Activated T-cell treated with anti-CD3 and anti-CD28 coated beads, Interleukin-2, amount 50 U/mL, for 4 hours (primary cell): Measurements from ENCODE around the gene RIC1. TPM values are rescaled to one million over a fixed set of nuclear protein-coding genes. Genes with fewer than 3 reads are reported as not detected.
"Not testable (repeated sequence)": the region's sequence is repeated elsewhere in the genome, so short reads cannot be mapped to it uniquely, and the experiment has no call there.

Source experiments
- ATAC-seq, 2 donors: fragments of 200-7000 bp; cut with Tn5 transposase; one replicate each; pipeline ENCODE4 v1.10.0; 2021
- DNase-seq: peaks from one replicate; pipeline ENCODE4 v3.0.0-alpha.2; 2020
- H3K27me3 Mint-ChIP-seq: one replicate; pipeline ENCODE4 v1.8.0; 2021; ENCODE audit warnings: low read depth, mixed read lengths
- H3K36me3 Mint-ChIP-seq: one replicate; pipeline ENCODE4 v1.8.0; 2022; ENCODE audit warnings: mixed read lengths; ENCODE audit not compliant: insufficient read depth
- H3K4me1 Mint-ChIP-seq: one replicate; pipeline ENCODE4 v1.8.0; 2021; ENCODE audit warnings: low read depth, mixed read lengths
- H3K4me3 Mint-ChIP-seq: one replicate; pipeline ENCODE4 v1.8.0; 2021; ENCODE audit warnings: mild to moderate bottlenecking, moderate library complexity, mixed read lengths
- H3K9me3 Mint-ChIP-seq: one replicate; pipeline ENCODE4 v1.8.0; 2021; ENCODE audit warnings: mixed read lengths
- total RNA-seq, 3 donors: library from RNA; stranded (reverse); gene quantifications; one replicate each; pipeline ENCODE4 v1.2.1, GENCODE V29; 2021

Gene RIC1
- total RNA-seq, 3 donors from 2014 or later = 10.5 to 11.2 (median 10.8) TPM

DNA sequence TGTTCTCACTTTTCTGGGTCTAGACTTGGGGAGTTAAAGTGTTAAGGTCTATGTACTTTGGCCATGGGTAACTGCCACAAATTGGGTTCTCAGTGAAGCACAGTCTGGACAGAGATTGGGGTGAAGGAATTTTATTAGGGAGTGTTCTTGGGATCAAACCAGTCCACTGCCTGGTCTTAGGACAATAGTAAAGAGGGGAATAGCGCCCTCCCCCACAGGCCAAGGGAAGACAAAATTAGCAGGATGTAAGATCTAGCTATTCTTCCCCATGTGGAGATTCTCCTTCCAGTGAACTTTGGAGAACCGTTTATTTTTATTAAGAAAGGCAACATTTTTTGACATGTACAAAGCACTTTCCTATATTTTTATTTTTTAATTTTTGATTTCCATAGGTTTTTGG, 18.4 kb upstream of the RIC1 start:
- H3K36me3 Mint-ChIP-seq = no peaks in the 10 kb centered on the region
- no peaks in the 10 kb centered on the region for H3K9me3 Mint-ChIP-seq
- H3K4me3 Mint-ChIP-seq = no peak overlapping the region
- ATAC-seq = no peak
- DNase-seq = no peak
- H3K27me3 Mint-ChIP-seq = no peaks in the 10 kb centered on the region
- H3K4me1 Mint-ChIP-seq = peaks cover 20% of the 10 kb centered on the region

GRCh38 chr9:5611321-5612184, 17.4 kb upstream of the RIC1 start:
- Mint-ChIP-seq H3K27me3 (no peaks in the 10 kb centered on the region), H3K36me3 (no peaks in the 10 kb centered on the region), H3K4me3 (no peak overlapping the region), H3K9me3 (no peaks in the 10 kb centered on the region), H3K4me1 (peaks cover 25% of the 10 kb centered on the region)
- ATAC-seq (no peak), DNase-seq (no peak)

- ATAC-seq = no peak
- H3K9me3 Mint-ChIP-seq = no peaks in the 10 kb centered on the region
These were observed 16.7 kb upstream of the RIC1 start for GRCh38 chr9:5612185-5612530.

DNA sequence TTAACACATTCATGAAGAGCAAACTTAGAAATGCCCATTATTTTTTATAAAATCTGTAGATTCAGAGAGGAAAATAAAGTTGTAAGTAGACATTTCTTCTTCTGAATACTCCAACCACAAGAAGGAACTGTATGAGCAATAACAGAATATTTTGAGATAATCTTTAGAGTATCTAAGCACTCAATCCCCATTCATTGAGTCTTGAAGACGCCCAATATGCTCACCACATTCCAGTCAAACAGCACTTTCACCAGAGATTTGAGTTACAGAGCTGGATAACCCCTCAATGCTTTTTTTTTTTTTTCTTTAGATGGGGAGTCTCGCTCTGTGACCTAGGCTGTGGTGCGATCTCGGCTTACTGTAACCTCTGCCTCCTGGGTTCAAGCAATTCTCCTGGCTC, 14.7 kb upstream of the RIC1 start:
- ATAC-seq = peak in 1 of 2 donors; percentile 46
- Mint-ChIP-seq H3K9me3 (no peaks in the 10 kb centered on the region), H3K27me3 (no peaks in the 10 kb centered on the region)

More at GRCh38 chr9:5612185-5612530, 16.7 kb upstream of the RIC1 start:
- Mint-ChIP-seq H3K4me1 (peaks cover 26% of the 10 kb centered on the region), H3K4me3 (no peak overlapping the region), H3K36me3 (no peaks in the 10 kb centered on the region), H3K27me3 (no peaks in the 10 kb centered on the region)
- no peak for DNase-seq

GRCh38 chr9:5614985-5615384, 13.9 kb upstream of the RIC1 start:
- no peak for ATAC-seq
- Mint-ChIP-seq H3K9me3 (no peaks in the 10 kb centered on the region), H3K27me3 (no peaks in the 10 kb centered on the region), H3K4me3 (no peak overlapping the region), H3K4me1 (peaks cover 27% of the 10 kb centered on the region), H3K36me3 (no peaks in the 10 kb centered on the region)
- DNase-seq = no peak

More for the DNA sequence above, 14.7 kb upstream of the RIC1 start:
- H3K4me1 Mint-ChIP-seq = peaks cover 26% of the 10 kb centered on the region
- no peaks in the 10 kb centered on the region for H3K36me3 Mint-ChIP-seq
- no peak for DNase-seq
- no peak overlapping the region for H3K4me3 Mint-ChIP-seq

- Mint-ChIP-seq H3K27me3 (no peaks in the 10 kb centered on the region), H3K4me1 (peaks cover 35% of the 10 kb centered on the region), H3K9me3 (no peaks in the 10 kb centered on the region), H3K4me3 (no peak overlapping the region), H3K36me3 (no peaks in the 10 kb centered on the region)
- DNase-seq = no peak
- ATAC-seq = peak; percentile 77 to 80
These were observed 11.2 kb upstream of the RIC1 start for GRCh38 chr9:5617749-5618148.

- ATAC-seq (no peak), DNase-seq (no peak)
- Mint-ChIP-seq H3K4me1 (peaks cover 49% of the 10 kb centered on the region), H3K36me3 (no peaks in the 10 kb centered on the region), H3K27me3 (no peaks in the 10 kb centered on the region), H3K4me3 (no peak overlapping the region), H3K9me3 (no peaks in the 10 kb centered on the region)
These were observed 8.4 kb upstream of the RIC1 start for GRCh38 chr9:5620494-5620893.

GRCh38 chr9:5621327-5621726, 7.6 kb upstream of the RIC1 start:
- no peak for DNase-seq
- Mint-ChIP-seq H3K36me3 (no peaks in the 10 kb centered on the region), H3K4me3 (no peak overlapping the region), H3K27me3 (no peaks in the 10 kb centered on the region), H3K9me3 (no peaks in the 10 kb centered on the region), H3K4me1 (peaks cover 47% of the 10 kb centered on the region)
- no peak for ATAC-seq

DNA sequence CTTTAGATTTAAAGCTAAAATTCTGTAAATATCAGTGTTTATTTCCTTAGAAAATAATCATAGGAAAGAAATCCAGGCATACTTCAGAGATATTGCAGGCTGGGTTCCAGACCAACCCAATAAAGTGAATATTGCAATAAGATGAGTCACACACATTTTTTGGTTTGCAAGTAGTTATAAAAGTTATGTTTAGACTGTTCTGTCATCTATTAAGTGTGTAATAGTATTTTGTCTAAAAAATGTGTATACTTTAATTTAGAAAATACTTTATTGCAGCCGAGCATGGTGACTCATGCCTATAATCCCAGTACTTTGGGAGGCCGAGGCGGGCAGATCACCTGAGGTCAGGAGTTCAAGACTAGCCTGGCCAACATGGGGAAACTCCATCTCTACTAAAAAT, 6.9 kb upstream of the RIC1 start:
- no peak for ATAC-seq
- H3K4me3 Mint-ChIP-seq = no peak overlapping the region
- no peaks in the 10 kb centered on the region for H3K27me3 Mint-ChIP-seq
- peaks cover 52% of the 10 kb centered on the region for H3K4me1 Mint-ChIP-seq
- no peaks in the 10 kb centered on the region for H3K36me3 Mint-ChIP-seq
- no peak for DNase-seq
- no peaks in the 10 kb centered on the region for H3K9me3 Mint-ChIP-seq

DNA sequence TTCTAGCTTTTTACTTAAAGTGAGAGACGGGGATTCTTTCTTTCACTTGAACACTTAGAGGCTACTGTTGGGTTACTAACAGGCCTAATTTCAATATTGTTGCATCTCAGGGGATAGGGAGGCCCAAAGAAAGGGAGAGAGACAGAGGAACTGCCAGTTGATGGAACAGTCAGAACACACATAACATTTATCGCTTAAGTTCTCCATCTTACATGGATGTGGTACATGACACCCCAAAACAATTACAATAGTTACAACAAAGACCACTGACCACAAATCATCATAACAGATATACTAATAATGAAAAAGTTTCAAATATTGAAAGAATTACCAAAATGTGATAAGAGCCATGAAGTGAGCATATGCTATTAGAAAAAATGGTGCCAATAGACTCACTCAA, 4.3 kb upstream of the RIC1 start:
- H3K9me3 Mint-ChIP-seq = no peaks in the 10 kb centered on the region
- no peaks in the 10 kb centered on the region for H3K27me3 Mint-ChIP-seq
- ATAC-seq (no peak), DNase-seq (no peak)
- H3K4me3 Mint-ChIP-seq = no peak overlapping the region
- no peaks in the 10 kb centered on the region for H3K36me3 Mint-ChIP-seq
- peaks cover 51% of the 10 kb centered on the region for H3K4me1 Mint-ChIP-seq

DNA sequence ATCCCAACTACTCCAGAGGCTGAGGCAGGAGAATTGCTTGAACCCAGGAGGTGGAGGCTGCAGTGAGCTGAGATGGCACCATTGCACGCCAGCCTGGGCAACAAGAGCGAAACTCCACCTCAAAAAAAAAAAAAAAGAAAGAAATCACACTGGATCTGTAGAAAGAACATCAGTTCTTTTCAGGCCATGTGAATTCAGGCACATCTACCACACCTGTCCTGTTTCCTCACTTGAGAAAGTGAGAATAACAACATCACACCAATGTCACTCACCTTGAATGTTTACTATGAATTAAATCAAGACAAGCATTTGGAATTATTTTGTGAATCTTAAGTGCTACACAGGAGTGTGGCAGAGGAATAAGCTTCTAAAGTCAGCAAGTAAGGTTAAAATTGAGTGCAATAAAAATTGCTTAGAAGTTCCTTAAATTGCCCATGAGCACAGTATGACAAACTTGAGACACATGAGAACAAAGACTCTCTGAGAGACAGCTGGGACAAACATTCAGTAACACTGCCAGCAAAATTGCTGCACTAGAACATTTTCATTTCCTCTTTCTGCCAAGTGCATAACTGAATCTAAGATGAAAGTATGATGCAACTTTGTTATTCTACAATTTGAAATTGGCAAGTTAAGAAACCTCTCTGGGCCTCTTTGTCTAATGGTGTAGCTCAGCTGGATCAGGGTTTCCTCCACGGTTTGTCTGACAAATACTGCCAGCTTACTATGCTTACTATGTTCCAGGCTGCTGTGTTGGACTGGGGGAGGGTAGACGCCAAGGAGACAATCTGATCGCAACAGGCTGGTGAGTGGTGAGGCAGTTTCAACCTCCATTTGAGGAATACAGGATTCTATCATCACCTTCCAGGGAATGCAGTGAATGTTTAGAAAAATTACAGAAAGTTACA, 1.9 kb upstream of the RIC1 start:
- no peaks in the 10 kb centered on the region for H3K9me3 Mint-ChIP-seq
- no peaks in the 10 kb centered on the region for H3K27me3 Mint-ChIP-seq
- H3K4me1 Mint-ChIP-seq = peaks cover 55% of the 10 kb centered on the region
- H3K36me3 Mint-ChIP-seq = no peaks in the 10 kb centered on the region
- ATAC-seq (peak; percentile 11 to 35), DNase-seq (no peak)
- H3K4me3 Mint-ChIP-seq = peak overlapping the region; percentile 92

DNA sequence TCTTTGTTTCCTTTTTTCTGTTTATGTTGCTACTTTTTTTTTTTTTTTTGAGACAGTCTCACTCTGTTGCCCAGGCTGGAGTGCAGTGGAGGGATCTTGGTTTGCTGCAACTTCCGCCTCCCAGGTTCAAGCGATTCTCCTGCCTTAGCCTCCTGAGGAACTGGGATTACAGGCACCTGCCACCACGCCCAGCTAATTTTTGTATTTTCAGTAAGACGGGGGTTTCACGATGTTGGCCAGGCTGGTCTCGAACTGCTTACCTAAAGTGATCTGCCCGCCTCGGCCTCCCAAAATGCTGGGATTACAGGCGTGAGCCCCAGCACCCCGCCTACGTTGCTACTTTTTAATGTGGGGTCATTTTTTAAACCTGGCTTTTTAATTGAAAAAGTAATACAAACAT, 1.2 kb upstream of the RIC1 start:
- not testable (repeated sequence) for H3K27me3 Mint-ChIP-seq, H3K9me3 Mint-ChIP-seq, DNase-seq, ATAC-seq, H3K36me3 Mint-ChIP-seq
- peaks cover 62% of the 10 kb centered on the region for H3K4me1 Mint-ChIP-seq
- H3K4me3 Mint-ChIP-seq = peak overlapping the region; percentile 92

DNA sequence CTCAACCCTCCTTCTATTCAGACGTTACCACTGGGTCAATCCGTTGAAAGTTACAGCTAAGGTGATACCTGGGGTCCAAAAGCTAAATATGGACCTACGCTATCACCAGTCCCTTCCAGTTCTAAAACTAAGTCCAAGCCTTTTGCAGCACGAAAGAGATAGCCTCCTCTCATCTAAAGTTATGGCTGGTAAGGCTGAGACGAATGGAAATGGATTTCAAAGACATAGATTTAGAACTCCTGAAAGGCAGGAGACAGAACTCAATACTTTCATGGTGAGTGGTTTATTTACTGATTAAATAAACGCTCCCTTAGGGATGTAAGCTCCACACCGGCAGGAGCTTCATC, 751 bp upstream of the RIC1 start:
- no peaks in the 10 kb centered on the region for H3K36me3 Mint-ChIP-seq
- ATAC-seq = no peak
- no peak for DNase-seq
- H3K9me3 Mint-ChIP-seq = no peaks in the 10 kb centered on the region
- peaks cover 66% of the 10 kb centered on the region for H3K4me1 Mint-ChIP-seq
- no peaks in the 10 kb centered on the region for H3K27me3 Mint-ChIP-seq
- H3K4me3 Mint-ChIP-seq = peak overlapping the region; percentile 92

DNA sequence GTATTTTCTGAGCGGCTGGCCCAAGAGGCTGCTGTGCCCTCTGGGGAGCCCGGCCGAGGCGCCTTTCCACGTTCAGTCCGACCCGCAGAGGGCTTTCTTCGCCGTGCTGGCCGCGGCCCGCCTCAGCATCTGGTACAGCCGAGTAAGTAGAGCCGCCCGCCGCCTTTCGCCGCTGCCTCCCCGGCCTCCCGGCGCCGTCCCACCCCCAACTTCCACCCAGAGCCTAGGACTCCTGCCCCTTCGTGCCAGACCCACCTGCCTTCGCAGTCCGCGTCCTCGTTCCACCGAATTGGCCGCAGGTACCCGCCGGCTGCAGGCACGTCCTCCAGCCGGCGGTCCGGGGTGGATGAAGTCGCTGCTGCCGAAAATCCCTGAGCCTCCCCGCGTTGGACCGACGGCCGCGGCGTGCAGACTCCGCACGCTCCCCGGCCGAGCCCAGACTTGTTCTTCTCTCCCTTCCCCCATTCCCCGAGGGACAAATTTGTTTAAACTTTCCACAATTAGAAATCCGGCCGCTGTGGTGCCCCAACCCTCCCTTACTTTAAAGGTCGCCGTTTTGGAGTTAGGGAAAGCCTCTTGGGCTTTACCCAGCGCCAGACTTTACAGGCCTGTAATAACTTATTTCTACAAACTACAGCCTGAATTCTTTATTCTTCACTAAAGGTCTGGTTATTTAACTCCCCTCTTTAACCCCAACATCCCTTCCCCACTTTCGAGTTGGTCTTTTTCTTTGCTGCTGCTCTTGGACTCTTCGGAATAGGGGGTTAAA, 589 bp downstream of the RIC1 start:
- no peaks in the 10 kb centered on the region for H3K27me3 Mint-ChIP-seq
- peak; percentile 29 to 30 for ATAC-seq

More for the DNA sequence above, 589 bp downstream of the RIC1 start:
- Mint-ChIP-seq H3K4me3 (peak overlapping the region; percentile 100), H3K4me1 (peaks cover 67% of the 10 kb centered on the region), H3K36me3 (no peaks in the 10 kb centered on the region), H3K9me3 (no peaks in the 10 kb centered on the region)
- DNase-seq = peak; percentile 26
